ENCODE measurements around the gene GOLPH3. TPM values are rescaled to one million over a fixed set of nuclear protein-coding genes. Genes with fewer than 3 reads are reported as not detected.

Gene GOLPH3
- total RNA-seq, 1 experiment from 2014 or later, result 69.2 TPM

GRCh38 chr5:32098291-32098690 lies 75.8 kb downstream of the GOLPH3 start:
- intact Hi-C loops (cut with micrococcal nuclease), result no loop called here
- H3K4me3 ChIP-seq (replicated peaks in 1 of 2; ENCODE audit: low read depth in 1 of 2, low read length in 2 of 2), result no peak overlapping the region
- no peak for TF ChIP-seq FOSL1 (IDR thresholded peaks at IDR 0.05; ENCODE audit: low read depth)
- TF ChIP-seq POLR2AphosphoS5 (IDR thresholded peaks at IDR 0.05; ENCODE audit: low read depth, low read length), result no peak
- no peak for TF ChIP-seq TCF7L2 (IDR thresholded peaks at IDR 0.05; ENCODE audit: borderline replicate concordance, extremely low read depth, insufficient read depth, insufficient read length)
- no peak for TF ChIP-seq ZFX (IDR thresholded peaks at IDR 0.05)
- TF ChIP-seq CTCF (IDR thresholded peaks at IDR 0.05 in 2 of 3, conservative IDR thresholded peaks at IDR 0.05 in 1 of 3; ENCODE audit: borderline replicate concordance in 1 of 3, insufficient read depth in 1 of 3, low read depth in 2 of 3, low read length in 2 of 3), result no peak
- no peak for TF ChIP-seq CBX3 (IDR thresholded peaks at IDR 0.05; ENCODE audit: low read depth)
- no peak for TF ChIP-seq ZNF274 (IDR thresholded peaks at IDR 0.05; ENCODE audit: low read depth, low read length)
- TF ChIP-seq REST (IDR thresholded peaks at IDR 0.05; ENCODE audit: low read depth), result no peak
- TF ChIP-seq, protein P1, sequence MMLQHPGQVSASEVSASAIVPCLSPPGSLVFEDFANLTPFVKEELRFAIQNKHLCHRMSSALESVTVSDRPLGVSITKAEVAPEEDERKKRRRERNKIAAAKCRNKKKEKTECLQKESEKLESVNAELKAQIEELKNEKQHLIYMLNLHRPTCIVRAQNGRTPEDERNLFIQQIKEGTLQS (IDR thresholded peaks at IDR 0.05), result no peak
- CTCF ChIA-PET, result no interaction called here
- no peak overlapping the region for H2AFZ ChIP-seq (ENCODE audit: low read depth, low read length, poor library complexity, severe bottlenecking)
- no peak for DNase-seq (ENCODE audit: low read depth, low spot score)
- no TSS peak for BruUV-seq (replicated peaks)
- no peaks in the 10 kb centered on the region for H3K27me3 ChIP-seq (ENCODE audit: insufficient read depth, low read length)
- no peaks in the 10 kb centered on the region for H3K9me3 ChIP-seq (ENCODE audit: control insufficient read depth in 1 of 2, insufficient read depth in 1 of 2, low read depth in 1 of 2, low read length in 2 of 2)
- H3K9me2 ChIP-seq (ENCODE audit: insufficient read depth), result no peaks in the 10 kb centered on the region
- H3K36me3 ChIP-seq (ENCODE audit: control insufficient read depth in 1 of 2, insufficient read depth in 2 of 2, low read length in 2 of 2), result peaks cover 4 to 5% of the 10 kb centered on the region in 2 experiments; a peak in 3 of 4 replicates
- no peaks in the 10 kb centered on the region for H3K79me2 ChIP-seq (ENCODE audit: insufficient read depth, low read length)
- no peak overlapping the region for H3K9ac ChIP-seq (ENCODE audit: low read length)
- H4K20me1 ChIP-seq (ENCODE audit: insufficient read depth), result no peaks in the 10 kb centered on the region
- no peak overlapping the region for H3K4me2 ChIP-seq (ENCODE audit: low read length)
- POLR2A ChIA-PET, result no interaction called here
- no peak for ATAC-seq
- RAD21 ChIA-PET (ENCODE audit: low non-redundant PET in 1 of 2, low total read pairs in 2 of 2, uncharacterized antibody in 2 of 2, unreplicated experiment in 2 of 2), result no interaction called here
- no peak overlapping the region for H3K27ac ChIP-seq (ENCODE audit: low read depth, low read length)
- no peaks in the 10 kb centered on the region for H3K4me1 ChIP-seq (ENCODE audit: control insufficient read depth in 1 of 2, insufficient read depth in 2 of 2, low read length in 2 of 2)

Measured in HCT116 (cell line).